Measurements from ENCODE around the gene HMGB2.

- TF ChIP-seq POLR2AphosphoS5 (IDR thresholded peaks at IDR 0.05; ENCODE audit: low read depth) (no peak), EZH2 (IDR thresholded peaks at IDR 0.05; ENCODE audit: low read depth, unreplicated experiment) (no peak), CTCF (conservative IDR thresholded peaks at IDR 0.05; ENCODE audit: low read depth in 2 of 2) (no peak), EZH2phosphoT487 (IDR thresholded peaks at IDR 0.05; ENCODE audit: unreplicated experiment) (no peak), REST (IDR thresholded peaks at IDR 0.05; ENCODE audit: unreplicated experiment) (no peak), ZNF462 (CRISPR knock-in tag; IDR thresholded peaks at IDR 0.05) (no peak), JUNB (IDR thresholded peaks at IDR 0.05; ENCODE audit: unreplicated experiment) (no peak), ETS1 (IDR thresholded peaks at IDR 0.05) (no peak)
Observed at GRCh38 chr4:173311368-173311767, 22.8 kb downstream of the HMGB2 start.

Data from GM23338 (cell line).